IPS-18c (cell line): ENCODE data around the gene ZNF319.

Experiments
- H3K4me3 ChIP-seq: 2 replicates; pipeline ENCODE4 v1.7.0; 2013; ENCODE audit warnings: low read depth, mild to moderate bottlenecking, low read length, moderate library complexity; ENCODE audit not compliant: insufficient read depth
- H3K9me3 ChIP-seq: one replicate; pipeline ENCODE4 v1.6.1; 2013; ENCODE audit warnings: mild to moderate bottlenecking, low read length, moderate library complexity; ENCODE audit not compliant: control insufficient read depth, insufficient read depth

ZNF319 gene

DNA sequence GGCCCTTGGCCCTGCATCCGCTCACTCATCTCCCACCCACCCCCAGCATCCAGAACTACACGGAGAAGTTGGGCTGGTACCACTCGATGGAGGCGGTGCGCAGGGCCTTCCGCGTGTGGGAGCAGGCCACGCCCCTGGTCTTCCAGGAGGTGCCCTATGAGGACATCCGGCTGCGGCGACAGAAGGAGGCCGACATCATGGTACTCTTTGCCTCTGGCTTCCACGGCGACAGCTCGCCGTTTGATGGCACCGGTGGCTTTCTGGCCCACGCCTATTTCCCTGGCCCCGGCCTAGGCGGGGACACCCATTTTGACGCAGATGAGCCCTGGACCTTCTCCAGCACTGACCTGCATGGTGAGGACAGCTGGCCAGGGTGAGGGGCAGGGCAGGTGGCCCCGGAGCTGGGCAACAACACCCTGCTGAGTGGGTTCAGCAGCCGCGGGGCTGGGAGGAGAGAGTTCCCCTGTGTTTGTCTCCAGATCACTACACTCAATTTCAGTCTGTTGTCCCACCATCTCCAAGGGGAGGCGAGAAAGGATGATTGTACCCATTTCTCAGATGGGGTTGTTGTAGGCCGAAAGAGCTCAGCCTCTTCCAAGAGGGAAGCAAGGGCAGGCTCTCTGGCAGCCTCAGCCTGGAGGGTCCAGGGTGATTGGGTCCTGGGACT lies 39.5 kb upstream of the ZNF319 start:
- Histone ChIP-seq H3K4me3 (no peak overlapping the region), H3K9me3 (no peaks in the 10 kb centered on the region)

DNA sequence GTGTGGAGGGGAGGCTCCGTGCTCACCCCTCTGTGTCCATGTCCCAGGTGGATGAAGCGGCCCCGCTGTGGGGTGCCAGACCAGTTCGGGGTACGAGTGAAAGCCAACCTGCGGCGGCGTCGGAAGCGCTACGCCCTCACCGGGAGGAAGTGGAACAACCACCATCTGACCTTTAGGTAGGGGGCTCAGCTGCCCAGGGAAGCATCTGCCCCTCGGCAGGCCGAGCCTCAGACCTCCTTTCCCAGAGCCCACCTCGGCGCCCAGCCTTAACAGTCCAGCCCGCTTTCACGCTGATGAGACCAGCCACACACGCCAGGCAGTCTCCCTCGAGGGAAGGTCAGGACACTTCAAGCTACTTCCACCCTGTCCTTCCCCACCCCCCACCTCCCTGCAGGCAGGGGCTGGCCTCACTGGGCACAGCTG lies 37.8 kb upstream of the ZNF319 start:
- H3K9me3 ChIP-seq = no peaks in the 10 kb centered on the region
- no peak overlapping the region for H3K4me3 ChIP-seq

DNA sequence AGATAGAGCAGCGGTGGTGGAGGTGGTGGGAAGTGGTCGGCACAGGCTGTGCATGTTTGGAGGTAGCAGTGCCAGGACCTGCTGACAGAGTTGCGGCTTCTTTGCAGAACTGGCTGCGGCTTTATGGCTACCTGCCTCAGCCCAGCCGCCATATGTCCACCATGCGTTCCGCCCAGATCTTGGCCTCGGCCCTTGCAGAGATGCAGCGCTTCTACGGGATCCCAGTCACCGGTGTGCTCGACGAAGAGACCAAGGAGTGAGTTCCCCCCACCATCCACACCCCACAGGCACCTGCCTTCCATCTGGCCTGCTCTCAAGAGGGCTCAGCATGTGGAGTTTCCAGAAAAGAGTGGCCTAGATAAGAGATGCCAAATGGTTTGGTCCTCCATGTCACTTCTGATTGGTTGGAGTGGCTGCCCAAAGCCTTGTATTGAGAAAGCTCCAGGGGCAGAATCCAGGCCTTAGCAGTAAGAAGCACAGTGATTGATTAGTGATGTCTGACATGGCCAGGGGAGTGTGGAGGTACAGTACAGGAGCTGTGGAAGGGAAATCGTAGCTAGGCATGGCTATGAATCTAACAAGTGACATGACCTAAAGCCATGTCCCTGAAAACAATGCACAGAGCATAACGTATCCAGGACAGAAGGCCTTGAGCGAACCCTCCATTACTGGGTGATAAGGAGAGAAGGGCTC lies 37.0 kb upstream of the ZNF319 start:
- Histone ChIP-seq H3K9me3 (no peaks in the 10 kb centered on the region), H3K4me3 (no peak overlapping the region)

DNA sequence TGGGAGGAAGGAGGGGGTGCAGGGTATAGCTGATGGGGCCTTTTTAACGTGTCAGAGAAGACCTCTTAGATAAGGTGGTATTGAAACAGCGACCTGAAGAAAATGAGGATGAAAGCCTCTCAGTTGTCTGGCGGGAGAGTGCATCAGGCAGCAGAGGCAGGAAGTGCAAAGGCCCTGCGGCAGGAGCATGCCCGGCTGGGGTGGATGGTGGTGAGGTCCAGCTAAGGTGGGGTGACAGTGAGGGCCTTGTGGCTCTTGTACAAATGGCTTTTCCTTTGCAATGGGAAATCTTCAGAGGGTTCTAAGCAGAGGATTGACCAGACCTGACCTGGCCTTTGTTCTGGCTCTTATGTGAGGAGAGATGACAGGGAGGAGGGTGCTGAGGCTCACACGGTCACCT lies 36.5 kb upstream of the ZNF319 start:
- no peak overlapping the region for H3K4me3 ChIP-seq
- H3K9me3 ChIP-seq = no peaks in the 10 kb centered on the region

DNA sequence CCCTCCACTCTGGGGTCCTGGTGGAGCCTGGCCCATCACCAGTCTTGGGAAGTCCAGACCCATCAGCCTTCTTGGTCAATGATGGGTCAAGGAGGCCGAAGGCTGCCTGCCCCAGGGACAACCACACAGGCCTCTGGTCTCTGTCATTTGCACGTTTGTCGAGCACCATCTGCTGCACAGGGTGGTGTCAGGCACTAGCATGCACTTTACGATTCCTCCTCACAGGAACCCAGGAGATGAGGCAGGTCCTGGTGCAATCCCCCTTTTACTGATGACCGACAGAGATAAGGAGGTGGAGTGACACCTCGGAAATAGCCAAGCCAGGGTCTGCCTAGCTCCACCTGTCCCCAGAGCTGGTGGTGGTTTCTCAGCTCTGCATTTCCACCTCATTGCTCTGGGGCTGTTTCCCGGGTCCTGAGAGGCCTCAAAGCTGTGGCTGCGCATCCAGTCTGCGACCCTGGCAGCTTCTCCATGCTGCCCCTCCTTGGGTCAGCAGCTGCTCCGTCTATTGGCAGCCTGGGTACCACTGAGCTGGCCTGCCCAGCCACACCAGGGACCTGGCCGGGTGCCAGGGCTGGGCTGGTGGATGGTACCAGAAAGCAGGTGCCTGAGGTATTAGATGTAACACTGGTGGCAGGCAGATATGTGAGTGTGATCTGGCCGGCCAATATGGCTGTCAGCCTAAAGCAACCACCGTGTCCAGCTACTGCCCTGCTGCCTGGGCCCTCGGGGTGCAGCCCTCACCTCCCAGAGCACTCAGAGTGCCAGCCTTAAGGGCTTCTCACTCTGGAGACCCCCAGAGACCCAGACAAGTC lies 35.1 kb upstream of the ZNF319 start:
- Histone ChIP-seq H3K4me3 (no peak overlapping the region), H3K9me3 (no peaks in the 10 kb centered on the region)

DNA sequence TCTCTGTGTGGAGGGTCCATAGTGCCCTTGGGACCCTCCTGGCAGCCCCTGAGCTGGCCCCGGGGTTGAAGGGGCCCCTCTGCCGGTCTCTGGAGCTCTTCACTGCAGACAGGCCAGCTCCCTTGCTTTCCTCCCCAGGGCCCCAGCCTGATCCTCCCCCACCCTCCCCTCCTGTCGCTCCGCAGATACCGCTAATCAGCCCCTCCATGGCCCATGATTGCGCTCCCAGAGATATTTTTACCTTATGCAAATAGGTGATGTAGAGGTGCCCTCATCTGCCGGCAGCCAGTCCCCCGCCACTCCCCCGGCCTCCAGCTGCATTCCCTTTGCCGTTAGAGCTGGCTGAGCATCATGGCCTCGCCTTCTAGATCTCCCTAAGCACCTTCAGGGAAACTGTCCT lies 34.3 kb upstream of the ZNF319 start:
- Histone ChIP-seq H3K9me3 (no peaks in the 10 kb centered on the region), H3K4me3 (no peak overlapping the region)

DNA sequence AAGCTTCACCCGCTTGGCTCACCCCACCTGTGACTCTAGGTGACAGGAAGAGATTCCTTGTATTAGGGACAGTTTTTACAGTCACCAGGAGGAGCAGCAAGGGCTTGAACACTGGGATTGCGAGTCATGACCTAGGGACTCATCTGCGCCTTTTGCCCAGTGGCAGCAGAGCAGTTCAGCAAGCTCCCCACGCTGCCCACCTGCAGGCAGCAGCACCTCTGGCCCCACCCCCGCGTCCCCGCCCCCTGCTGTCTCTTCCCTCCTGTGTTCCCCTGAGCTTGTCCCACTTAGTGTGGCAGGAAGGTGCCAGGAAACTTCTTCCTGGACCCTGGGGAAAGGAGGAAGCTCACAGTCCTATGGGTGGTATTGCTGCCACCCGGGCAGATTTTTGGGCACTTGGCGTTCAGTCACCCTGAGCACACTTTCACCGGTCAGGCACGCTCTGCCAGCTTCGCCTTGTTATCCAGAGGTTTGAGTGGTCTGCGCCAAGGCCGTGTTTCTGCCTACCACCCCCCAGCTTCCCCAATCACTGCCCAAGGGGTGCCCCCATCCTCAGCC lies 33.7 kb upstream of the ZNF319 start:
- no peak overlapping the region for H3K4me3 ChIP-seq

DNA sequence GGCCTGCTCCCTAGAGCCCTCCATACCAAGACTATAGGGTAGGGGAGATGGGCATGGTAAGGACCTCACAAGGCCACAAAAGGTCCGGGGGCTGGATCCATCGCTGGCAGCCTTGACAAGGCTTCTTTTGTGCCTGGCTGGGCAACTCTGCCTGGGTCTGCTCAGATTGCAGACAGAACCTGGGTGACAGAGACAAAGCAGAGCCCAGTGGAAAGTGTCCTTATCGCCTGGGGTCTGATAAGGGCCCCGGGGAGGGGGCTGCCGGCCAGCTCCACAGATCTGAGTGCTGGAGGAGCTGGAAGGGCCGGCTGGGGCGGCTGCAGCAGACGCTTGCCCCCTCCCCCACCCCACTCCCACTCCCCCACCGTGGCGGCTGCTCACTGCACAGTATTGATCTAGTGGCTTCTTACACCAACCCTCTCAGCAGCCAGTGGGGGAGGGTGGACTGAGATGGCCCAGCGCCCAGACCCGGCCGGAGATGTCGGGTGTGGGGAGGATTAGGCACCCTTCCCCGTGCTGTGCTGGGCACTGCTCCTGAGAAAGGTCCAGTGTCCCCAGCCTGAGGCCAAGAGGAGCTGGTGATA lies 32.3 kb upstream of the ZNF319 start:
- H3K9me3 ChIP-seq = no peaks in the 10 kb centered on the region
- H3K4me3 ChIP-seq = no peak overlapping the region

More for the DNA sequence above, 33.7 kb upstream of the ZNF319 start:
- H3K9me3 ChIP-seq = no peaks in the 10 kb centered on the region

DNA sequence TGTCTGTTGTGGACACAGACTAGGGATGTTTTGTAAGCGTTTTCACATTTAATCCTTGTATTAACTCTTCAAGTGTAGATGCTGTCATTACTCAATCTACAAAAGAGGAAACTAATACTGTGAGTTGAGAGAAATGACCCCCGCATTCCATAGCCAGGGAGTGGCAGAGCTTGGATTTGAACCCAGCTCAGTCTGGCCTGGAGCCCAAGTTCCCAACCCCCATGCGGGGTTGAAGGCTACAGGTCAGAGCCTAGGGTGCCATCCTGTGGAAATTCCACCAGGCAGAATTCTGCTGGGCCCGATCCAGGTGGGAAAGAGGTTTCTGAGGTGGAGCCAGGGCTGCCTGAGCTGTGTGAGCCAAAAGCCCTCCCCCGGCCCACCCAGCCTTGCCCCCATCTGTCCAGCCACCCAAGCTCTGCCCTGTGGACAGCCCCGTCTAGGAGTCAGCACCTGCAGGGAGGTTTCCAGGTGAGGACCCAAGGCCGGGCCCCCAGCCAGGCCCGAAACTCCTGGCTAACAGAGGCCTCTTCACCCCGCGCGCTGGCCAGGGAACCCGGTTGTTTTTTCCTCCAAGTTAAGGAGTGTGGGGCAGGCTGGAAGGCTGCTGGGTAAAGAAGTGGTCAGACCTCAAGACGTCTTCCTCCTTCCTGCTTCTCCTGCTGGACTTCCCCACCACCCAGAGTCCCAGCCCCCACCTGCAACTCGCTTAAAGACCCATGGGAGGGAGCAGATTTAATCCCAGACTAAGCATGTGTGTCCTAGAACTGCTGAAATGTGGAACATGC lies 30.7 kb upstream of the ZNF319 start:
- no peaks in the 10 kb centered on the region for H3K9me3 ChIP-seq
- H3K4me3 ChIP-seq = no peak overlapping the region

DNA sequence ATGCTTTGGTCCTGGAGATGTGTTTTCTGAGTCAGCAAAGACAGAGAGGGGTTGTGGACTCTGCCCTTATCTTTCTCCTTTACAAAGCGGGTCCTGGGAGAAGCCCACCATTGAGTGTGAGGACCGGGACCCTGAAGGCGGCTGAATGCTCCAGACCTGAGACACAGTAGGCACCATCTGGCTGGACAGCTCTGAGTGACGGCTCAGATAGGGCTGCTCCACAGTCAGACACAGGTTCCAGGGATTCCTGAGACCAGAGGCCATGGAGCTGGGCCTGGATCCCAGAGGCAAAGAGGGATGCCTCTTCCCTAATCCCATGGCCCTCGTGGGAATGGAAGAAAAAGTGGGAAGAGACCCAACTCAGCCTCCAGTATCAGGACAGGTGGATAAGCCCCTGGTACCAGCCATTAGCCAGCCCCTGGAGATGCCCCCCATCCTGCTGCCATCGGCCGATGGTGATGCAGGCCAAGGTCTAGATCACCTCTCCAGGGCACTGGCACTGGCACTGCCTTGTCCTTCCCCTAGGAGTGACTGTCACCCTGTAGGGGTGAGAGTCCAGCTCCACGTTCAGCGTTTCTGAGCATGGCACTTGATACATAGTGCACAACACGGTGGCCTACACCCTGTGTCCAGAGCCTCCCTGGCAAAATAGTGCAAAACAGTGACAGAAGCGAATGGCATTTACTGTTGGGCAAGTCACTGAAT lies 29.8 kb upstream of the ZNF319 start:
- H3K9me3 ChIP-seq = no peaks in the 10 kb centered on the region
- no peak overlapping the region for H3K4me3 ChIP-seq

DNA sequence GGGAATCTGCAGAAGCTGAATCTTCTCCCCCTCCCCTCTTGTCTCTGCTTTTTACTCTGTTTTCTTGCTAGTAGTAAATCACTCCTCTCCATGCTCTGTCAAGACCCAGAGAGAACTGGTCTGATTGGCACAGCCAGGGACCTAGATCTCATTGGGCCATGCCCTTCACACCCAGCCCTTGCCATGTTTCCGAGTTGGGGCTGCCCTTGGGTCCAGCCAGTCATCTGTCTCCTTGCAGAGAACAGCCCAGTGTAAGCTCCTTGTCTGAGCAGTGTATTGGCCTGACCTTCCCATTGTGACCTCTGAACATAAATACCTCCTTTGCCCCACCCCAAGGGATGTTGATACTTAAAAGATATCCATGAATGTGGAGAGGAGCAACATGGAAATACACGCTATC lies 28.9 kb upstream of the ZNF319 start:
- no peak overlapping the region for H3K4me3 ChIP-seq
- no peaks in the 10 kb centered on the region for H3K9me3 ChIP-seq

DNA sequence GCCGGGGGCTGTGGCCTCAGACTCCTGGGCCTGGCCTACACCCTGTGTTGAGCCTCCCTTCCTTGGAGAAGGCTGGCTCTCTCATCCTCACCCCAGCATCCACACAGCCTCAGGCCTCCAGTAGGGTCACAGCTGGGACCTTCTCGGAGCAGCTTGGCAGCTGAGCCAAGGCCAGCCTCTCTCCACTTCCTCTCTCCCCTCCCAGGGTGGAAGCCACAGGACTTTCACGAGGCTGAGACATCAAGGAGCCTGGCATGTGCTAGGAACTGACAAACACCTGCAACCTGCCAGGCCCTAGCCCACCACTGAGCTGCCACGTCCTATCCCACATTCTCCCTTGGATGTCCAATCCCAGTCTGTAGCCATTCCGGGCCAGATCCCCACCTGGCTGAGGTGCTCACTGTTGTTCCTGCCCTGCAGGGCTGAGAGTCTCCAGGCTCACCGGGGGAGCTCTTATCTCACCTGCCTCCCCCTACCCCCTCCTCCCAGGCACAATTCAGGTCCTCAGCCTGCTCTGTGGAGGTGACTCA lies 28.1 kb upstream of the ZNF319 start:
- Histone ChIP-seq H3K9me3 (no peaks in the 10 kb centered on the region), H3K4me3 (no peak overlapping the region)

DNA sequence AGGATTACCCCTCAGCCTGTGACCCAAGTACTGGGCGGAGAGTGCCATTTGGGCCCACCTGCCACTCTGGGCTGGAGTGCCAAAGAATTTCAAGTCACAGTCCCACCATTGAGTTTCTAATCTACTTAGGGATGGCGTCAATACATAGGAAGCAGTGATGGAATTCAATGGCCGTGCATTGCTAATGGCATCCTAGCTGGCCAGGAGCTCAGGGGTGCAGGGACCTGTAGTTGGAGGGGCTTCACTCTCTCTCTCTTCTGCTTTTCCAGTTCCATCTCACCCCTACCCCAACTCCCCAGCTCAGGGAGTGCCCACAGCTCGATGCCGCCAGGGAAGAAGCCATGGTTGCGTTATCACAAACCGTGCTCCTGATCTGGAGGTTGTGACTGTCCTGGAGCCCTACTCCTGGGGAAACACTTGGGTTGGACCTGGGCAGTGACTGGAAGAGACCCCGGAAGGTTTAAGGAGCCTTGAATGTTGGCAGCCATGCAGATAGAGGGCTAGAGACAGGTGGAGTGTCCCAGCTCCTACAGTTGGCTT lies 27.5 kb upstream of the ZNF319 start:
- Histone ChIP-seq H3K4me3 (peak overlapping the region; percentile 40; the same call in 1 of the 2 replicates), H3K9me3 (no peaks in the 10 kb centered on the region)

DNA sequence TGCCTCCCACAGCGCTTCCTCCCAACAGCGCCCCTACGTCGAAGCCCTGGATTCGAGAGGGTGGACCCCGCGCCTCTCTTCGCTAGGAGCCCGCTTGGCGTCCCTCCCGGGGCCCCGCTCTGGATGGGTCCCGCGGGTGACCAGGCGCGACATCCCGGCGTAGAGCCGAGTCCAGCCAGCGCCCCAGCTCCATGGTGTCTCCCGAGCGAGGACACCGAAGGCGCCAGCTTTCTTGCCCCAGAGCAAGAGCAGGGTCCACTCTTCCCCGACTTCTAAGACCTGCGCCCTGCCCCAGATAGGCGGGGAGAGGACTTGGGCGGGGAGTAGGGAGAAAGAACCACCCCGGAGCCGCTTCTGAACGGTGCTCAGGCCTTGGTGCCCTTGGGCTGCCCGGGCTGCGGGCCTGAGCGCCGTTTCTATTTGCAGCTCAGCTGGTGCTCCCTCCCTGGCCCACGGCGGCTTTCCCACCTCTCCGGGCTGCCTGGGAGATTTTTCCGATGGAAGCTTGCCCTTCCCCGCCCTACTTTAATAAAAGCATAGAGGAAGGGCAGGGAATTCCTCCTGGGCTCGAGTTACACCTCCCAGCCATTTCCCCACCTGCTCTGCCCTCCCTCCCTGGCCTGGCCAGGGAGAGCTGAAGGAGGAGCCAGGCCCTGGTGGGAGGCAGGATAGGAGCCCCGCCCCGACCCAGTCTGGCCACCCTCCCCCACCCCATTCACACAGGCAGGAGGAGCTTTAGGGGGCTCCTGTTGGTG lies 26.9 kb upstream of the ZNF319 start:
- H3K4me3 ChIP-seq = peak overlapping the region; percentile 92
- H3K9me3 ChIP-seq = no peaks in the 10 kb centered on the region

DNA sequence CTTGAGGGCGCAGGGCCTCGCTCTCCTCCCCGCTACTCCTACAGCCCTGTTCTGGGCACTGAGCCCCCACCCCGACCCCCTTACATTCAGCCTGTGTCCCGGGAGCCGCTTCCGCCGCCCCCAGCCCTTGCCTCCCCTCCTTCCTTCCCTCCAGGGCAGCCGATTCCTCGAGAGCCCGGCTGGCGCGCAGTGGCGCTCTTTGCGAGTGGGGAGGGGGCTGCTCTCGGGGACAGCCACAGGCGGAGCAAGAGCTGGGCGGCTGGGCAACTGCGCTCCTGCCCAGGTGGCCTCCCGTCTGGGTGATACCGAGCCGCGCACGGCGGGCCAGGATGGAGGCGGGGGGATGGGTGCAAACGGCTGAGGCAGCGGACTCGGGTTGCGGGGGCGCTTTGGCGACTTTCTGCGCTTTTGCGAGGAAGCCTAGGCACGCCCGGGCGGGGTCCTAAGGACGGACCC lies 26.3 kb upstream of the ZNF319 start:
- H3K9me3 ChIP-seq = no peaks in the 10 kb centered on the region
- H3K4me3 ChIP-seq = peak overlapping the region; percentile 92
